Brain microvascular endothelial cell (primary cell): Measurements from ENCODE around the gene CIAPIN1.

Experiments used
- DNase-seq: peaks from one replicate; pipeline ENCODE4 v3.0.0-alpha.2; 2020
- H3K27ac ChIP-seq: fragments of 250-450 bp; sonication (Bioruptor Pico); 2 replicates; pipeline ENCODE4 v1.5.1; 2020; ENCODE audit warnings: mild to moderate bottlenecking, moderate library complexity
- H3K27me3 ChIP-seq: fragments of 250-450 bp; sonication (Bioruptor Pico); replicated peaks from 2 replicates; pipeline ENCODE4 v1.5.1; 2020; ENCODE audit warnings: mild to moderate bottlenecking
- H3K36me3 ChIP-seq: fragments of 250-450 bp; sonication (Bioruptor Pico); replicated peaks from 2 replicates; pipeline ENCODE4 v1.5.1; 2020; ENCODE audit warnings: mild to moderate bottlenecking
- H3K4me3 ChIP-seq: 2 replicates; pipeline ENCODE4 v1.5.1; 2011; ENCODE audit warnings: low read depth, mild to moderate bottlenecking, control low read depth, low read length, moderate library complexity
- CTCF ChIP-seq: IDR thresholded peaks from 2 replicates; pipeline ENCODE4 v1.5.1; 2011; ENCODE audit warnings: low read depth, mild to moderate bottlenecking, moderate library complexity, low read length, control low read depth, inconsistent platforms; ENCODE audit errors: missing control alignments
- in situ Hi-C: cut with HindIII; loops from 2 replicates; pipeline ENCODE4 v1.10.0; 2017; ENCODE audit warnings: low sequenced_read_pairs, low pct_ligation_motif_present

CIAPIN1 gene

GRCh38 chr16:57469046-57469445, 21.9 kb upstream of the CIAPIN1 start:
- in situ Hi-C loops, result no loop called here
- Histone ChIP-seq H3K4me3 (no peak overlapping the region), H3K27me3 (no peaks in the 10 kb centered on the region), H3K36me3 (peaks cover 86% of the 10 kb centered on the region), H3K27ac (no peak overlapping the region)
- no peak for TF ChIP-seq CTCF
- DNase-seq, result no peak

GRCh38 chr16:57468346-57468745, 21.2 kb upstream of the CIAPIN1 start:
- no peak overlapping the region for H3K4me3 ChIP-seq
- no peak for TF ChIP-seq CTCF
- in situ Hi-C loops, result no loop called here
- peaks cover 84% of the 10 kb centered on the region for H3K36me3 ChIP-seq
- no peak overlapping the region for H3K27ac ChIP-seq
- DNase-seq, result no peak
- no peaks in the 10 kb centered on the region for H3K27me3 ChIP-seq

- H3K27ac ChIP-seq, result no peak overlapping the region
- DNase-seq, result no peak
- H3K4me3 ChIP-seq, result no peak overlapping the region
- peaks cover 62% of the 10 kb centered on the region for H3K36me3 ChIP-seq
- no peak for TF ChIP-seq CTCF
- in situ Hi-C loops, result no loop called here
- H3K27me3 ChIP-seq, result no peaks in the 10 kb centered on the region
Measured at GRCh38 chr16:57464523-57464922, 17.3 kb upstream of the CIAPIN1 start.

- H3K36me3 ChIP-seq, result peaks cover 59% of the 10 kb centered on the region
- H3K27me3 ChIP-seq, result no peaks in the 10 kb centered on the region
- peak overlapping the region; percentile 90 for H3K4me3 ChIP-seq
- H3K27ac ChIP-seq, result no peak overlapping the region
- no peak for DNase-seq
- no peak for TF ChIP-seq CTCF
- in situ Hi-C loops, result no loop called here
Measured at GRCh38 chr16:57462978-57463362, 15.8 kb upstream of the CIAPIN1 start.

- peak within 1 kb of the TSS; percentile 41 for H3K27ac ChIP-seq
- in situ Hi-C loops, result no loop called here
- peak within 1 kb of the TSS; percentile 90 for H3K4me3 ChIP-seq
- peak; percentile 96 for TF ChIP-seq CTCF
- H3K36me3 ChIP-seq, result peaks cover 62% of the 10 kb centered on the region
- no peaks in the 10 kb centered on the region for H3K27me3 ChIP-seq
- peak; percentile 86 for DNase-seq
Measured at GRCh38 chr16:57462209-57462977, 15.2 kb upstream of the CIAPIN1 start, which contains the start of gene POLR2C. Gene POLR2C, plus strand, starts transcription at chr16:57462679. Its CDS starts 46 bp downstream, at chr16:57462725.

- no peak for TF ChIP-seq CTCF
- H3K36me3 ChIP-seq, result peaks cover 39% of the 10 kb centered on the region
- in situ Hi-C loops, result no loop called here
- no peak overlapping the region for H3K27ac ChIP-seq
- no peak overlapping the region for H3K4me3 ChIP-seq
- DNase-seq, result no peak
- H3K27me3 ChIP-seq, result no peaks in the 10 kb centered on the region
Measured at GRCh38 chr16:57452021-57452420, 4.8 kb upstream of the CIAPIN1 start.
